ENCODE results near the gene TACR1.
A peak's percentile ranks its signal among the peaks of the same experiment; 100 is the strongest.
"Not testable (repeated sequence)": the region's sequence is repeated elsewhere in the genome, so short reads cannot be mapped to it uniquely, and the experiment has no call there.

TACR1 gene, protein sequence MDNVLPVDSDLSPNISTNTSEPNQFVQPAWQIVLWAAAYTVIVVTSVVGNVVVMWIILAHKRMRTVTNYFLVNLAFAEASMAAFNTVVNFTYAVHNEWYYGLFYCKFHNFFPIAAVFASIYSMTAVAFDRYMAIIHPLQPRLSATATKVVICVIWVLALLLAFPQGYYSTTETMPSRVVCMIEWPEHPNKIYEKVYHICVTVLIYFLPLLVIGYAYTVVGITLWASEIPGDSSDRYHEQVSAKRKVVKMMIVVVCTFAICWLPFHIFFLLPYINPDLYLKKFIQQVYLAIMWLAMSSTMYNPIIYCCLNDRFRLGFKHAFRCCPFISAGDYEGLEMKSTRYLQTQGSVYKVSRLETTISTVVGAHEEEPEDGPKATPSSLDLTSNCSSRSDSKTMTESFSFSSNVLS

GRCh38 chr2:75199428-75200011 lies at the start of gene TACR1:
Gene TACR1 (minus strand): TSS chr2:75199520. CDS start chr2:75198934, 586 bp downstream.
- DNase-seq (ENCODE audit: low spot score) = no peak

- DNase-seq (ENCODE audit: low spot score) = not testable (repeated sequence)
Observed at GRCh38 chr2:75248581-75248980, 49.3 kb upstream of the TACR1 start.

GRCh38 chr2:75246441-75247167 lies 47.3 kb upstream of the TACR1 start:
- no peak for DNase-seq (ENCODE audit: low spot score)

GRCh38 chr2:75243219-75243618 lies 43.9 kb upstream of the TACR1 start:
- no peak for DNase-seq (ENCODE audit: low spot score)

DNA sequence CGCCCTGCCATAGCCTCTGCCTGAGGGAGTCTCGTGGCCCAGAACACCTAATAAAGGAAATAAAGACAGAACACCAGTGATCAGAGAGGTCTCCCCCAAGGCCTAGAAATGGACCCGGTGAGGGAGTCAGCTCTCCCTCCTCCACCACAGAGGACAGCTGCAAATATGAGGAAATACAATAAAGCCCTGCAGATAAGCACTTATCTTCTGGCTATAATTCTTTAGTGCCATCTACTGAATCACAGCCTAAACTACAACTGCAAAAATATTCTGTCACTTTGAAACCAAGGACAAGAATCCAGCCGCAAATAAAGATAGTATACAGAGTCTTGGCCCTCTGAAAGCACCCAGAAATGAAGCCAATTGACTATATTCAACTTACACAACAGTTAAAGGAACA lies 42.4 kb upstream of the TACR1 start:
- peak; percentile 34 for DNase-seq (ENCODE audit: low spot score)

DNA sequence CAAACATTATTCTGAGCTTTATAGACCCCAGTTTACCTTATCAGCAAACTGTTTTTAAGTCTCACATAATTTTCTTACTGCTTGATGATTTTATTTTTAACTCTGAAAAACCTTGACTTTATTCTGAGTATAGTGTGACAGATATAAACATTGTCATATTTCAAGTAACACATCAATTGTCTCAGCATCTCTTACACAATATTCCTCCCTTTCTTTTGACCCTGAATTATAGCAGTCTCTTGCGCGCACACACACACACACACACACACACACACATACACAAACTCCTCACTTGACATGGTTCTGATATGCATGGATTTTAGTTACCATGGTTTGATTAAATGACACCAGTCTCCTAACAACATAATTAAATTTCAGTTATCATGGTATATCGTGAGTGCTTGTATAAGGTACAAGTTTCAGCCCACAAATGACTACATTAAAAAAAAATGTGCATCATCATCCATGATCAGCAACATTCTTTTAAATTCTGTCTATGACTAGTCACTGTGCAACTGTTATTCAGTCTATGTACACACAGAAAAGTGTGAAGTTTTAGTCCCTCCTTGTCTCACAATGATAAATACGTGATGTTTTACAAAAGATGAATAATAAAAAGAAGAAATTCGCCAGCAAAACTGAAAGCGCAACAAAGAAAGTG lies 39.5 kb upstream of the TACR1 start:
- DNase-seq (ENCODE audit: low spot score) = no peak

GRCh38 chr2:75237296-75237695 lies 38.0 kb upstream of the TACR1 start:
- DNase-seq (ENCODE audit: low spot score) = no peak

GRCh38 chr2:75233965-75234364 lies 34.6 kb upstream of the TACR1 start:
- DNase-seq (ENCODE audit: low spot score) = no peak

DNA sequence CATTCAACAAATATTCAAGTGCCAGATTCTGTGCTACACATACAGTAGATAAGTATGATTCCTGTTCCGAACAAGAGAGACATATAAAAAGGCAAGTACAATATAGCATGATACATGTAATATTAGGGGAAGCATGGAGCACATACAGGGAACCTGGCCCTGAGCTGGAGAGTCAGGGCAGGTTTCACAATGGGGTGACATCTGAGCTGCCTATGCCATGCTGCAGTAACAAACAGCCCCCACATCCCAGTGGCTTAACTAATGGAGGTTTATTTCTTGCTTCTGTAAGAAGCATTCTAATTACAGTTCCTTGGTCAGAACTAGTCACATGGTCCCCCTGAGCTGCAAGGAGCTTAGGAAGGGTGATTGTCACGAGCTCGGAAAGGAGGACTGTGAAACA lies 27.3 kb upstream of the TACR1 start:
- no peak for DNase-seq (ENCODE audit: low spot score)

- no peak for DNase-seq (ENCODE audit: low spot score)
Observed at GRCh38 chr2:75226099-75226498, 26.8 kb upstream of the TACR1 start.

- no peak for DNase-seq (ENCODE audit: low spot score)
Observed at GRCh38 chr2:75224636-75225094, 25.3 kb upstream of the TACR1 start.

DNA sequence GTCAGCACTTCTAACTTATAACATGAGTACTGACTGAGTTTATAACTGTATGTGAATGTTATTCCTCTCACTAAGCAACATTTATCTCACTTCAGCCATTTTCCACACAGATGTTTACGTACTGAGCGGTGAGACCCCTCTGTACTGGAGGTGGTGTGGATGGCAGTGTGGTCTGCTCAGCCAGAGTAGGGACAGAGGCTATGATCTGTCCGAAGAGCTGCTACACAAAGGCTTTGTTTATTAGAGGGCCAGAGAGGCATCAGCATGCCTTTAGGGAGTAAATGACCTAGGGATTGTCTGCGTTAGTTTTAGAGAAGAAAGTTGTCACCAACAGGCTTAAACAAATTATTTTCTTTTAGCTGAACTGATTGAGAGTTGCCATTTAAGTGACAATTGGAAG lies 23.2 kb upstream of the TACR1 start:
- no peak for DNase-seq (ENCODE audit: low spot score)

GRCh38 chr2:75221862-75222261 lies 22.5 kb upstream of the TACR1 start:
- DNase-seq (ENCODE audit: low spot score) = no peak

- not testable (repeated sequence) for DNase-seq (ENCODE audit: low spot score)
Observed at GRCh38 chr2:75219213-75219612, 19.9 kb upstream of the TACR1 start.

DNA sequence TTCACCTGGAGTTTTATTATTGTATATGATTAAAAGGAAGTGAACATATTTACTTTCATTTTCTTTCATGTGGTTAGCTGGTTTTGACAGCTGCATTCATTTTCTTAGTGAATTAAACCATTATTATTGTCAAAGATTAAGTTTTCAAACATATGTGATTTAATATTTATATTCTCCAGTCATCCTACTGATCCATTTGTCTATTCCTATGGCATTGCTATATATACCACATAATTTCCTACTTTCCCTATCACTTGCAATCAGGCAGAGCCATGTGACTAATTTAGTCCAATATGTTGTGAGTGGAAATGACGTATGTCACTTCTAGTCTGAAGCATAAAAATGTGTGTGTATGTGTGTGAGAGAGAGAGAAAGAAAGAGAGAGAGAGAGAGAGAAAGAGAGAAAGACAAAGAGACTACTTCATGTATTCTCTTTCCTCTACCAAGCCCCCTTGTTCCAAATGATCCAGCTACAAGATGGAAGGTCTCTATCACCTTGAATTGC lies 12.0 kb upstream of the TACR1 start:
- DNase-seq (ENCODE audit: low spot score) = no peak

DNA sequence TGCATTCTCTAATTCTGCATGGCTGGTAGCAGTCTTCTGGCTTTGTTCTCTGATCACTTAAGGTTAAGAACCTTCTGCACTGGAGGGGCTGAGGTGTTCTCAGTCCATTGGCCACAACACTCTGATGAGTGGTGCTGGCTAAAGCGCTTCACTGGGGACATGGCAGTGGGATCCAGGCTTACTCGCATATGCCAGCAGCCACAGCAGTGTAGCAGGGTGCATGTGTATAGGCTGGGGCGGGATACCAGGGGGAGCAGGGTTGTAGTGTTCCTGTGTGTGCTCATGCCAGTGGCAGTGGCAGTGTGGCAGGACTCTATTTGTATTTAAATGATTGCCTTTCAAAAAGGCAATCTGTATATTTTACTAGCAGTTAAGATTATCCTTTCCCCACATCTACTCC lies 11.1 kb upstream of the TACR1 start:
- no peak for DNase-seq (ENCODE audit: low spot score)

DNA sequence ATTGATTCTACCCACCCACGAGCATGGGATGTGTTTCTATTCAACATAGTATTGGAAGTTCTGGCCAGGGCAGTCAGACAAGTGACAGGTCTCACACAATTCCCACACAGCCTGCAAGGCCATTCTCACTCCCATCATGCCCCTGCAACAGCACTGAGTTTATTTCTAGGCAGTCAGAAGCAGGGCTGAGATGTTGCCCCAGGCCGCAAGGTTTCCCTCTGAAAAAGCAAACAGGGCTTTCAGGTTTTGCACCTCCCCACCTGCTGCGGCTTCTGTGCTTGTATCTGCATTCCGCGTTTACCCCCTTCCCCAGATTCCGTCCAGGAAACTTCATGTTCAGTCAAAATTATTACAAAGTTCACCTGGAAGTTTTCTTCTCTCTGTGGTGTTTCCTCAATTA lies 9.4 kb upstream of the TACR1 start:
- no peak for DNase-seq (ENCODE audit: low spot score)

DNA sequence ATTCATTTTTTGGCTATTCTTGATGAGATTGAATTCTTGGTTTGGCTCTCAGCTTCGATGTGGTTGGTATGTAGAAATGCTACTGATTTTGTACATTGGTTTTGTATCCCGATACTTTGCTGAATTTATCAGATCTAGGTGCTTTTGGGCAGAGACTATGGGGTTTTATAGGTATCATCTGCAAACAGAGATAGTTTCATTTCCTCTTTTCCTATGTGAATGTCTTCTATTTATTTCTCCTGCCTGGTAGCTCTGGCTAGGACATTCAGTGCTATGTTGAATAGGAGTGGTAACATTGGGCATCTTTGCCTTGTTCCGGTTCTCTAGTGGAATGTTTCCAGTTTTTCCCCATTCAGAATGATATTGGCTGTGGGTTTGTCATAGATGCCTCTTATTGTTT lies 5.5 kb upstream of the TACR1 start:
- DNase-seq (ENCODE audit: low spot score) = no peak

DNA sequence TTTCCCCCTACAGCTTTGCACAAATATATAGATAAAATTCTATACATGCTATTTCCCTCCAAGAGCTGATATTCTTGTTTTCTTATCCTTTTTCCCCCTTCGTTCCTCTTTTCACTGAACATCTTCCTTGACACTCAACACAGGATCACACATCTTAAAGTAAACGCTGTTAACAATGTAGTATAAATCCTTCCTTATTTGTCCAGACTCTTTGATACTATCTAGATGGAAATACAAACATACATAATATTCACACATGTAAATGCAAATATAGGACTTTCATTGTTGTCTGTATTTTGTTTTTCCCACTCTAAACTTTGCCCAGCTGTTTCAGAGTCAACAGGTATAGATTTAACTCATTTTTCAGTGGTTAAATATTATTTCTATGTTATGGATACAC lies 3.0 kb upstream of the TACR1 start:
- DNase-seq (ENCODE audit: low spot score) = no peak

DNA sequence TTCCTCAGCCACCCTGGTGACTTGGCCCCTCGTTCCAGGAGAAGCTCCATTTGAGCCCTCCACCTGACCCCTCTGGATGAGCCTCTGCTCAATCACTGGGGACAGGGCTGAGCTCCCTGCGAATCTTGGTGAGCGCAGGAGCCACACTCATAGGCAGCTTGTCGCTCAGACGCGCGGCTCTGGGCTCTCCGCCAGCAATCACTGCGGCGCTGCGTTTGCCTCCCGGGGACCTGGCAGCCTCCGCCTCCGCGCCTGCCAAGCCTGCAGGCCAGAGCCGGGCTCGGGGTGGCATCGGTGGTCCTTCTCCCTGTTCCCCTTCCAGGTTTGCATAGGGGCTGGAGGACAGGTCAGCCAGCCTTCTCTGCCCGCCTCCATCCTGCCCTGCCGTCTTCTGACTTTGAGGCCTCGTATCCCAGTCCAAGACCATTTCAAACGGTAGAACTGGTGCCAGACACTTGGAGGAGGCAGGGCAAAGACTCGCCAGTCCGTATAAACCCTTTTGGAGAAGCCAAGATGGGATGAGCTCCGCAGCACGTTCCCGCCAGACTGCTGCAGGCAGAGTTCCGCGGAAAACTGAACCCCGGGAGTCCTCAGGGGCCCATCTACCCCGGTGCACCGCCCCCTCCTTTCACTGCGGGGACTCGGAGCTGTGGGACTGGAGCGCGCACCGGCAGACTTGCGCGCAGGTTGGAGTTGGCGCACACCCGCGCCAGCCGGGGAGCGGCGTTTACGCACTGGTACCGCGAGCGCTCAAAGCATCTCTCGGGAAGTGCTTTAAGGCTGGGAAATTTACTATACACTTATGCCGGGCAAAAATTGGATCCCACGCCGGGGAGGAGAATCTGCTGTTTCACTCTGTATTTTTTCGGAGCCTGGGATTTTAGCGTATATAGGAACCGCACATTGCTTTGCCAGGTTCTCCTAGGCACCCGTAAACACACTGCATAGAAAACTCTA lies 1.1 kb upstream of the TACR1 start:
- DNase-seq (ENCODE audit: low spot score) = no peak

GRCh38 chr2:75195076-75195691 lies 4.1 kb downstream of the TACR1 start:
- DNase-seq (ENCODE audit: low spot score) = no peak

All from LoVo (cell line).